Keratinocyte (primary cell): ENCODE measurements around the gene TINCR. TPM values are rescaled to one million over a fixed set of nuclear protein-coding genes. Genes with fewer than 3 reads are reported as not detected.

Experiments used
- DNase-seq: peaks from one replicate; pipeline ENCODE4 v3.0.0-alpha.2; 2011; ENCODE audit warnings: low read depth, missing footprints, low spot score
- FAIRE-seq: peaks from 2 replicates; lab custom pipeline; 2011; peaks lifted over from hg19 to GRCh38; lab: Jason Lieb, UNC
- H2AFZ ChIP-seq: 2 replicates; pipeline ENCODE4 v1.6.0; 2012; ENCODE audit warnings: low read length, control low read depth, inconsistent platforms; ENCODE audit not compliant: control insufficient read depth
- H3K27ac ChIP-seq: 2 replicates; pipeline ENCODE4 v1.5.1; 2011; ENCODE audit warnings: low read length; ENCODE audit not compliant: control insufficient read depth, insufficient read depth
- H3K27me3 ChIP-seq: 3 replicates; pipeline ENCODE4 v1.6.0; 2011; ENCODE audit warnings: low read length; ENCODE audit not compliant: control insufficient read depth, insufficient read depth; ENCODE audit errors: extremely low read depth
- H3K36me3 ChIP-seq, 2 experiments: 2 replicates in 1 of 2; 3 replicates in 1 of 2; pipeline ENCODE4 v1.5.1; 2011; ENCODE audit warnings: low read length in 2 of 2, mild to moderate bottlenecking in 1 of 2; ENCODE audit not compliant: control insufficient read depth in 2 of 2, insufficient read depth in 2 of 2; ENCODE audit errors: extremely low read depth in 1 of 2
- H3K4me1 ChIP-seq: 3 replicates; pipeline ENCODE4 v1.5.1; 2011; ENCODE audit warnings: low read length; ENCODE audit not compliant: control insufficient read depth, insufficient read depth; ENCODE audit errors: extremely low read depth
- H3K4me2 ChIP-seq: 3 replicates; pipeline ENCODE4 v1.6.0; 2011; ENCODE audit warnings: low read depth, low read length; ENCODE audit not compliant: control insufficient read depth, insufficient read depth; ENCODE audit errors: extremely low read depth
- H3K4me3 ChIP-seq, 3 experiments: fragments of 200-600 bp in 1 of 3; sonication (generic) in 1 of 3; 2 replicates in 2 of 3; 3 replicates in 1 of 3; pipeline ENCODE4 v1.5.1; 2011 to 2016; ENCODE audit warnings: low read length in 3 of 3, mild to moderate bottlenecking in 3 of 3, control low read depth in 2 of 3, inconsistent platforms in 1 of 3, low read depth in 1 of 3, mixed read lengths in 1 of 3, mixed run types in 1 of 3, moderate library complexity in 1 of 3; ENCODE audit not compliant: control insufficient read depth in 2 of 3, insufficient read depth in 2 of 3; ENCODE audit errors: extremely low read depth in 1 of 3
- H3K79me2 ChIP-seq: 2 replicates; pipeline ENCODE4 v1.6.0; 2012; ENCODE audit warnings: low read length; ENCODE audit not compliant: control insufficient read depth, insufficient read depth
- H3K9ac ChIP-seq: 3 replicates; pipeline ENCODE4 v1.6.0; 2011; ENCODE audit warnings: low read length; ENCODE audit not compliant: control insufficient read depth, insufficient read depth; ENCODE audit errors: extremely low read depth
- H3K9me1 ChIP-seq: 3 replicates; pipeline ENCODE4 v1.6.0; 2011; ENCODE audit warnings: low read length; ENCODE audit not compliant: control insufficient read depth, insufficient read depth; ENCODE audit errors: extremely low read depth
- H3K9me3 ChIP-seq: 2 replicates; pipeline ENCODE4 v1.5.1; 2012; ENCODE audit warnings: low read depth, low read length; ENCODE audit not compliant: control insufficient read depth
- H4K20me1 ChIP-seq: 3 replicates; pipeline ENCODE4 v1.6.0; 2011; ENCODE audit warnings: low read length; ENCODE audit not compliant: control insufficient read depth, insufficient read depth; ENCODE audit errors: extremely low read depth
- EZH2 ChIP-seq: IDR thresholded peaks from one replicate; pipeline ENCODE4 v1.6.1; 2012; ENCODE audit warnings: inconsistent platforms, mild to moderate bottlenecking, low read length, moderate library complexity
- dilution Hi-C: fragments of 300-500 bp; cut with MboI; formaldehyde crosslinking; loops from one replicate; pipeline ENCODE4 v1.7.0; 2020; ENCODE audit warnings: low sequenced_read_pairs; ENCODE audit not compliant: extremely low pct_ligation_motif_present
- polyA plus RNA-seq, 5 experiments: library from polyadenylated mRNA; depleted of rRNA in 3 of 5; stranded (reverse) in 3 of 5; stranded (forward) in 1 of 5; unstranded in 1 of 5; fragments of >200 nt; gene quantifications; 1 replicate in 1 of 5; 2 replicates in 3 of 5; 3 replicates in 1 of 5; pipeline versions ENCODE4 v1.2.1 to v1.2.3, GENCODE V29; 2011 to 2012; ENCODE audit warnings: missing spikeins in 2 of 5, low read depth in 1 of 5, low replicate concordance in 1 of 5
- TF ChIP-seq, protein P1 (sequence below), 3 experiments: IDR thresholded peaks in 1 of 3; conservative IDR thresholded peaks in 1 of 3; optimal IDR thresholded peaks in 1 of 3; 2 replicates in 2 of 3; 3 replicates in 1 of 3; pipeline versions ENCODE3 to v1.5.1; 2011; ENCODE audit warnings: low read length in 3 of 3, mild to moderate bottlenecking in 3 of 3, moderate library complexity in 2 of 3, control low read depth in 1 of 3, inconsistent platforms in 1 of 3; ENCODE audit not compliant: insufficient read depth in 2 of 3; ENCODE audit errors: extremely low read depth in 1 of 3

Gene TINCR
- polyA plus RNA-seq, 1 donor (not counting 4 experiments of a cell fraction or from before 2014, with no cell fraction given) = 9.7 TPM

GRCh38 chr19:5590865-5591154, 23.1 kb upstream of the TINCR start:
- TF ChIP-seq, protein P1, sequence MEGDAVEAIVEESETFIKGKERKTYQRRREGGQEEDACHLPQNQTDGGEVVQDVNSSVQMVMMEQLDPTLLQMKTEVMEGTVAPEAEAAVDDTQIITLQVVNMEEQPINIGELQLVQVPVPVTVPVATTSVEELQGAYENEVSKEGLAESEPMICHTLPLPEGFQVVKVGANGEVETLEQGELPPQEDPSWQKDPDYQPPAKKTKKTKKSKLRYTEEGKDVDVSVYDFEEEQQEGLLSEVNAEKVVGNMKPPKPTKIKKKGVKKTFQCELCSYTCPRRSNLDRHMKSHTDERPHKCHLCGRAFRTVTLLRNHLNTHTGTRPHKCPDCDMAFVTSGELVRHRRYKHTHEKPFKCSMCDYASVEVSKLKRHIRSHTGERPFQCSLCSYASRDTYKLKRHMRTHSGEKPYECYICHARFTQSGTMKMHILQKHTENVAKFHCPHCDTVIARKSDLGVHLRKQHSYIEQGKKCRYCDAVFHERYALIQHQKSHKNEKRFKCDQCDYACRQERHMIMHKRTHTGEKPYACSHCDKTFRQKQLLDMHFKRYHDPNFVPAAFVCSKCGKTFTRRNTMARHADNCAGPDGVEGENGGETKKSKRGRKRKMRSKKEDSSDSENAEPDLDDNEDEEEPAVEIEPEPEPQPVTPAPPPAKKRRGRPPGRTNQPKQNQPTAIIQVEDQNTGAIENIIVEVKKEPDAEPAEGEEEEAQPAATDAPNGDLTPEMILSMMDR (optimal IDR thresholded peaks at IDR 0.05 in 1 of 3, IDR thresholded peaks at IDR 0.05 in 1 of 3, conservative IDR thresholded peaks at IDR 0.05 in 1 of 3; ENCODE audit: extremely low read depth in 1 of 3, insufficient read depth in 2 of 3, low read length in 3 of 3) = no peak
- no peak for TF ChIP-seq EZH2
- peaks cover 4% of the 10 kb centered on the region for H4K20me1 ChIP-seq
- no peak overlapping the region for H3K4me2 ChIP-seq
- H3K9me1 ChIP-seq = no peaks in the 10 kb centered on the region
- peaks cover 8% of the 10 kb centered on the region for H3K4me1 ChIP-seq
- H3K9ac ChIP-seq = no peak overlapping the region
- peaks cover 49 to 51% of the 10 kb centered on the region in 2 experiments for H3K36me3 ChIP-seq
- H3K79me2 ChIP-seq = no peaks in the 10 kb centered on the region
- dilution Hi-C loops = no loop called here
- FAIRE-seq (no peak), DNase-seq (no peak)
- no peaks in the 10 kb centered on the region for H3K9me3 ChIP-seq
- no peaks in the 10 kb centered on the region for H3K27me3 ChIP-seq
- no peak overlapping the region for H3K4me3 ChIP-seq
- H3K27ac ChIP-seq = no peak overlapping the region
- no peak overlapping the region for H2AFZ ChIP-seq

GRCh38 chr19:5590151-5590864, 22.6 kb upstream of the TINCR start:
- Histone ChIP-seq H3K79me2 (no peaks in the 10 kb centered on the region), H2AFZ (no peak overlapping the region), H3K4me3 (no peak overlapping the region), H4K20me1 (peaks cover 4% of the 10 kb centered on the region), H3K9me1 (no peaks in the 10 kb centered on the region), H3K27me3 (no peaks in the 10 kb centered on the region), H3K9ac (no peak overlapping the region), H3K36me3 (peaks cover 44 to 47% of the 10 kb centered on the region in 2 experiments), H3K27ac (no peak overlapping the region), H3K4me2 (no peak overlapping the region), H3K4me1 (peaks cover 12% of the 10 kb centered on the region), H3K9me3 (no peaks in the 10 kb centered on the region)
- DNase-seq = no peak
- no peak for TF ChIP-seq EZH2
- TF ChIP-seq, protein P1 (optimal IDR thresholded peaks at IDR 0.05 in 1 of 3, IDR thresholded peaks at IDR 0.05 in 1 of 3, conservative IDR thresholded peaks at IDR 0.05 in 1 of 3; ENCODE audit: extremely low read depth in 1 of 3, insufficient read depth in 2 of 3, low read length in 3 of 3) = no peak
- dilution Hi-C loops = no loop called here
- FAIRE-seq = no peak
